Urinary bladder (tissue), 4 donors: ENCODE results near the gene RAB3A. TPM values are rescaled to one million over a fixed set of nuclear protein-coding genes. Genes with fewer than 3 reads are reported as not detected.

Experiments
- DNase-seq: peaks from one replicate; pipeline ENCODE4 v3.0.0-alpha.2; 2015; ENCODE audit errors: extremely low spot score
- H3K27ac ChIP-seq: one replicate; pipeline ENCODE4 v1.5.1; 2013; ENCODE audit warnings: low read depth, mild to moderate bottlenecking, moderate library complexity
- H3K36me3 ChIP-seq: one replicate; pipeline ENCODE4 v1.6.1; 2013; ENCODE audit warnings: mild to moderate bottlenecking, moderate library complexity; ENCODE audit not compliant: insufficient read depth
- H3K4me1 ChIP-seq: one replicate; pipeline ENCODE4 v1.6.1; 2013; ENCODE audit warnings: mild to moderate bottlenecking, moderate library complexity; ENCODE audit not compliant: insufficient read depth
- H3K4me3 ChIP-seq: one replicate; pipeline ENCODE4 v1.5.1; 2013; ENCODE audit warnings: low read depth, low read length
- WGBS: extraction: QIAGEN DNeasy Blood & Tissue Kit; methylation state at CpG from one replicate; pipeline ENCODE4 v1.1.7; 2013; 5-methylcytosine and 5-hydroxymethylcytosine counted together
- polyA plus RNA-seq: library from polyadenylated mRNA; stranded (reverse); fragments of 200-250 nt; gene quantifications from one replicate; pipeline ENCODE4 v1.2.3, GENCODE V29; 2013
- total RNA-seq: library from RNA; depleted of rRNA; stranded (reverse); fragments of >200 nt; gene quantifications from one replicate; pipeline ENCODE4 v1.2.3, GENCODE V29; 2014
- donor health status: healthy with polysubstance abuse.
- donor health status: healthy.

The RAB3A gene
- total and polyA plus RNA-seq, 2 donors: 4.7 to 5.5 TPM

- Histone ChIP-seq H3K36me3 (no peaks in the 10 kb centered on the region), H3K4me1 (no peaks in the 10 kb centered on the region), H3K27ac (no peak overlapping the region), H3K4me3 (no peak overlapping the region)
- DNase-seq: no peak
- WGBS: 87% methylated on average over 11 of the region's 11 CpGs
These were observed 28.9 kb downstream of the RAB3A start for GRCh38 chr19:18174983-18175382.

- no peak for DNase-seq
- Histone ChIP-seq H3K4me3 (peak within 1 kb of the TSS; percentile 57), H3K4me1 (no peaks in the 10 kb centered on the region), H3K27ac (no peak within 1 kb of the TSS), H3K36me3 (no peaks in the 10 kb centered on the region)
- under 1% methylated on average over 47 of the region's 47 CpGs for WGBS
These were observed 30.1 kb downstream of the RAB3A start, which contains the start of gene IFI30 for GRCh38 chr19:18173572-18174288. Gene IFI30 (plus strand): TSS chr19:18173813. CDS start chr19:18173842, 29 bp downstream.

GRCh38 chr19:18173054-18173571, 30.7 kb downstream of the RAB3A start:
- Histone ChIP-seq H3K4me1 (no peaks in the 10 kb centered on the region), H3K36me3 (no peaks in the 10 kb centered on the region), H3K4me3 (peak overlapping the region; percentile 57), H3K27ac (no peak overlapping the region)
- DNase-seq: no peak
- 50% methylated on average over 18 of the region's 18 CpGs for WGBS

- Histone ChIP-seq H3K36me3 (no peaks in the 10 kb centered on the region), H3K27ac (no peak overlapping the region), H3K4me1 (no peaks in the 10 kb centered on the region), H3K4me3 (no peak overlapping the region)
- 86% methylated on average over 7 of the region's 7 CpGs for WGBS
- DNase-seq: no peak
These were observed 31.4 kb downstream of the RAB3A start for GRCh38 chr19:18172331-18173053.

GRCh38 chr19:18171605-18172327, 32.1 kb downstream of the RAB3A start:
- no peak for DNase-seq
- Histone ChIP-seq H3K4me3 (no peak overlapping the region), H3K27ac (no peak overlapping the region), H3K36me3 (peaks cover 2% of the 10 kb centered on the region), H3K4me1 (no peaks in the 10 kb centered on the region)
- 90% methylated on average over 8 of the region's 8 CpGs for WGBS

- WGBS: 65% methylated on average over 16 of the region's 16 CpGs
- no peak for DNase-seq
- Histone ChIP-seq H3K36me3 (peaks cover 2% of the 10 kb centered on the region), H3K27ac (no peak overlapping the region), H3K4me1 (no peaks in the 10 kb centered on the region), H3K4me3 (no peak overlapping the region)
These were observed 33.1 kb downstream of the RAB3A start for GRCh38 chr19:18170714-18171255.

- WGBS: 95% methylated on average over 66 of the region's 66 CpGs
- no peaks in the 10 kb centered on the region for H3K4me1 ChIP-seq
- H3K36me3 ChIP-seq: peaks cover 2% of the 10 kb centered on the region
- H3K4me3 ChIP-seq: no peak overlapping the region
- no peak for DNase-seq
- no peak overlapping the region for H3K27ac ChIP-seq
These were observed 35.0 kb downstream of the RAB3A start for GRCh38 chr19:18168673-18169381.

GRCh38 chr19:18167975-18168645, 35.7 kb downstream of the RAB3A start:
- no peaks in the 10 kb centered on the region for H3K4me1 ChIP-seq
- WGBS: 71% methylated on average over 14 of the region's 14 CpGs
- no peak for DNase-seq
- no peak overlapping the region for H3K27ac ChIP-seq
- H3K36me3 ChIP-seq: peaks cover 5% of the 10 kb centered on the region
- no peak overlapping the region for H3K4me3 ChIP-seq

GRCh38 chr19:18167011-18167410, 36.8 kb downstream of the RAB3A start:
- Histone ChIP-seq H3K4me1 (no peaks in the 10 kb centered on the region), H3K36me3 (peaks cover 7% of the 10 kb centered on the region), H3K27ac (no peak overlapping the region), H3K4me3 (no peak overlapping the region)
- WGBS: 93% methylated on average over 21 of the region's 21 CpGs
- DNase-seq: no peak

- H3K4me1 ChIP-seq: no peaks in the 10 kb centered on the region
- no peak overlapping the region for H3K27ac ChIP-seq
- H3K36me3 ChIP-seq: peaks cover 7% of the 10 kb centered on the region
- DNase-seq: no peak
- no peak overlapping the region for H3K4me3 ChIP-seq
- WGBS: 96% methylated on average over 15 of the region's 15 CpGs
These were observed 37.9 kb downstream of the RAB3A start for GRCh38 chr19:18165794-18166544.

- Histone ChIP-seq H3K4me1 (no peaks in the 10 kb centered on the region), H3K27ac (no peak overlapping the region), H3K36me3 (peaks cover 7% of the 10 kb centered on the region), H3K4me3 (no peak overlapping the region)
- no peak for DNase-seq
- 97% methylated on average over 7 of the region's 7 CpGs for WGBS
These were observed 39.8 kb downstream of the RAB3A start for GRCh38 chr19:18164072-18164471.

GRCh38 chr19:18161636-18162002, 42.2 kb downstream of the RAB3A start:
- no peak overlapping the region for H3K27ac ChIP-seq
- 67% methylated on average over 19 of the region's 19 CpGs for WGBS
- no peak for DNase-seq

More at GRCh38 chr19:18161636-18162002, 42.2 kb downstream of the RAB3A start:
- Histone ChIP-seq H3K4me1 (no peaks in the 10 kb centered on the region), H3K36me3 (peaks cover 5% of the 10 kb centered on the region), H3K4me3 (peak overlapping the region; percentile 23)
